Activated naive CD4-positive, alpha-beta T cell treated with anti-CD3 and anti-CD28 coated beads, Interleukin-2, amount 10 ng/mL, durations not matched to agents 7 days and 5 days (primary cell): ENCODE measurements around the gene FBRS.
"Not testable (repeated sequence)": the region's sequence is repeated elsewhere in the genome, so short reads cannot be mapped to it uniquely, and the experiment has no call there.

Experiments used
- CTCF ChIA-PET: fragments of 350-600 bp; sonication (Branson Sonifier 250); formaldehyde crosslinking; loops from one replicate; lab custom pipeline; 2021; ENCODE audit warnings: antibody characterized with exemption; lab: Charles Lee
- DNase-seq: peaks from one replicate; pipeline ENCODE4 v3.0.0-alpha.2; 2020
- H3K27ac Mint-ChIP-seq: one replicate; pipeline ENCODE4 v1.8.0; 2021; ENCODE audit warnings: mild to moderate bottlenecking, moderate library complexity, mixed read lengths
- H3K27me3 Mint-ChIP-seq: one replicate; pipeline ENCODE4 v1.8.0; 2021; ENCODE audit warnings: mild to moderate bottlenecking, mixed read lengths
- H3K36me3 Mint-ChIP-seq: one replicate; pipeline ENCODE4 v1.8.0; 2021; ENCODE audit warnings: mixed read lengths
- H3K4me1 Mint-ChIP-seq: one replicate; pipeline ENCODE4 v1.8.0; 2021; ENCODE audit warnings: mixed read lengths
- H3K4me3 Mint-ChIP-seq: one replicate; pipeline ENCODE4 v1.8.0; 2021; ENCODE audit warnings: mild to moderate bottlenecking, moderate library complexity, mixed read lengths
- H3K9me3 Mint-ChIP-seq: one replicate; pipeline ENCODE4 v1.8.0; 2021; ENCODE audit warnings: mixed read lengths

Gene FBRS

DNA sequence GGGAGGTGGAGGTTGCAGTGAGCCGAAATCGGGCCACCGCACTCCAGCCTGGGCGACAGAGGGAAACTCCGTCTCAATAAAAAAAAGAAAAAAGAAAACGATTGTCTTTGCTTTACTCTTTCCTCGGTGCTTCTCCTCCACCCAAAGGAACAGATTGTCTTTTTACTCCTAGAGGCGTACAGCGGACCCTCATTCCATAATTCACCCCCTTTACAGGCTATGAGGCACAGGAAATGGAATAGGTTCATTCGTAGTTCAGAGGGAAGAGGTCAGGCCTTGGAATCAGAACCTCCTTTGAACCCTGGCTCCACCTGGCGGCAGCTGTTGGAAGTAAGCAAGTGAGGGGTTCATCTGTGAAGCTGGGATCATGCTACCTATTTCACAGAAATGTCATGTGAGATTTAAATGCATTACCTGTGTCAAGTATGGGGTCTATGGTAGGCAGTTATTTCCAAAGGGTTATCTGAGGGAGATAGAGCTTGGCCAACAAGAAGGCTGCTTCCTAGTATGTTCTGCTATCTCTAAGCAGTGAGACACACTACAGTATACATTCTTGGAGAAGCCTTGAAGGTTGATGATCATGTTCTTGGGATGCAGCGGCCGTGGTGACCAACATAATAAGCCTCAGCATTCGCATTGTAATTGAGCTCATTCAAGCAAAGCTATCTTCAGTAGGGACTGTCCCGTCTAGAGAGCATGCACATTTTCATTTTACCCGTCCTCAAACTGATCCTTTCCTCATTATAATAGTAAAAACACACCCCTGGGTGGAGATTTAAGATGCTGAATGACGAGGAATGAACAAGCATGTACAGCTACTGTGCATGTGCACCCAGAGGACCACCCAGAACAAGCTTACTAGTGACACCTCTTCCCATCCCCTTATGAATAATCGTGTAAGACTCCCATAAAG, 29.3 kb upstream of the FBRS start:
- DNase-seq, result peak; percentile 92
- Mint-ChIP-seq H3K36me3 (no peaks in the 10 kb centered on the region), H3K4me3 (no peak overlapping the region), H3K9me3 (no peaks in the 10 kb centered on the region), H3K27me3 (peaks cover 17% of the 10 kb centered on the region), H3K27ac (no peak overlapping the region), H3K4me1 (peaks cover 14% of the 10 kb centered on the region)
- CTCF ChIA-PET, result interaction anchor here (0.7 to 5.2 kb wide), 17 partner anchors 9 to 206 kb away, joined by 3 to 34 read pairs (median 4); partner anchors contain the start of gene DCTPP1

GRCh38 chr16:30632454-30632853, 25.8 kb upstream of the FBRS start:
- not testable (repeated sequence) for H3K27ac Mint-ChIP-seq, H3K4me3 Mint-ChIP-seq, H3K36me3 Mint-ChIP-seq, H3K9me3 Mint-ChIP-seq, DNase-seq
- CTCF ChIA-PET, result interaction anchor here (0.7 to 5.2 kb wide), 5 partner anchors 17 to 203 kb away, joined by 3 to 34 read pairs (median 3); partner anchors contain the start of gene DCTPP1
- H3K27me3 Mint-ChIP-seq, result peaks cover 12% of the 10 kb centered on the region
- H3K4me1 Mint-ChIP-seq, result peaks cover 33% of the 10 kb centered on the region

GRCh38 chr16:30633526-30633925, 24.7 kb upstream of the FBRS start:
- peak overlapping the region; percentile 93 for H3K4me3 Mint-ChIP-seq
- H3K36me3 Mint-ChIP-seq, result no peaks in the 10 kb centered on the region
- DNase-seq, result no peak
- peaks cover 12% of the 10 kb centered on the region for H3K27me3 Mint-ChIP-seq
- CTCF ChIA-PET, result interaction anchor here (0.8 kb wide), 1 partner anchor 25 kb away, joined by 3 read pairs; no protein-coding TSS in a partner anchor
- H3K27ac Mint-ChIP-seq, result peak overlapping the region; percentile 98
- H3K9me3 Mint-ChIP-seq, result no peaks in the 10 kb centered on the region
- H3K4me1 Mint-ChIP-seq, result peaks cover 28% of the 10 kb centered on the region

- H3K4me3 Mint-ChIP-seq, result no peak overlapping the region
Observed at GRCh38 chr16:30636599-30636998, 21.6 kb upstream of the FBRS start.

DNA sequence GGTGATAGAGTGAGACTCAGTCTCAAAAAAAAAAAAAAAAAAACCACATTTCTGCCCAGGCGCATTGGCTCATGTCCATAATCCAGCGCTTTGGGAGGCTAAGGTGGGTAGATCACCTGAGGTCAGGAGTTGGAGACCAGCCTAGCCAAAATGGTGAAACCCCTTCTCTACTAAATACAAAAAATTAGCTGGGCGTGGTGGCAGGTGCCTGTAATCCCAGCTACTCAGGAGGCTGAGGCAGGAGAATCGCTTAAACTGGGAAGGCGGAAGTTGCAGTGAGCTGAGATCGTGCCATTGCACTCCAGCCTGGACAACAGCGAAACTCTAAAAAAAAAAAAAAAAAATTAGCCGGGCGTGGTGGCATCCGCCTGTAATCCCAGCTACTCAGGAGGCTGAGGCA, 21.1 kb upstream of the FBRS start:
- H3K27me3 Mint-ChIP-seq, H3K27ac Mint-ChIP-seq, H3K4me3 Mint-ChIP-seq, DNase-seq, H3K36me3 Mint-ChIP-seq, H3K9me3 Mint-ChIP-seq: not testable (repeated sequence)
- CTCF ChIA-PET, result interaction anchor here (0.9 to 1.8 kb wide), 9 partner anchors 9 to 585 kb away, joined by 3 to 7 read pairs (median 4); partner anchors contain the start of genes FBRS and PRR14
- peaks cover 21% of the 10 kb centered on the region for H3K4me1 Mint-ChIP-seq

More at GRCh38 chr16:30636599-30636998, 21.6 kb upstream of the FBRS start:
- Mint-ChIP-seq H3K9me3 (no peaks in the 10 kb centered on the region), H3K27ac (no peak overlapping the region), H3K27me3 (peaks cover 4% of the 10 kb centered on the region), H3K36me3 (no peaks in the 10 kb centered on the region), H3K4me1 (peaks cover 21% of the 10 kb centered on the region)
- CTCF ChIA-PET, result interaction anchor here (1.1 to 1.8 kb wide), 4 partner anchors 9 to 21 kb away, joined by 3 to 6 read pairs (median 4); no protein-coding TSS in a partner anchor
- DNase-seq, result no peak

DNA sequence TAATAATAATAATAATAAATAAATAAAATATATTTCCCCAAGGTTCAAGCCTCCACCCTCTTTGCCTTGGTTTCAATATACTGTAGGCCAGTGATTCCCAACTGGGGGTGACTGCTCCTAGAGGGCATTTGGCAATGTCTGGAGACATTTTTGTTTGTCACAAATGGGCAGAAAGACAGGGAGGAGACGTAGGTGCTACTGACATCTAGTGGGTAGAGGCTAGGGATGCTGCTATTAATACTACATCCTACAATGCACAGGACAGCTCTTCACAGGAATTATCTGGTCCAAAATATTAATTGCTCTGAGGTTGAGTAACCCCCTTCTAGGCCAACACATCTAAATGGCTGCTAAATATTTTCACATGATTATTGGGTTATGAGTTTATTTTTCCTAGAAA, 20.3 kb upstream of the FBRS start:
- no peaks in the 10 kb centered on the region for H3K9me3 Mint-ChIP-seq
- no peak overlapping the region for H3K4me3 Mint-ChIP-seq
- H3K27ac Mint-ChIP-seq, result no peak overlapping the region
- peak; percentile 52 for DNase-seq
- H3K27me3 Mint-ChIP-seq, result peaks cover 4% of the 10 kb centered on the region
- CTCF ChIA-PET, result interaction anchor here (0.9 to 1.8 kb wide), 8 partner anchors 9 to 586 kb away, joined by 3 to 7 read pairs (median 4); partner anchors contain the start of genes FBRS and PRR14
- H3K4me1 Mint-ChIP-seq, result peaks cover 21% of the 10 kb centered on the region
- no peaks in the 10 kb centered on the region for H3K36me3 Mint-ChIP-seq

DNA sequence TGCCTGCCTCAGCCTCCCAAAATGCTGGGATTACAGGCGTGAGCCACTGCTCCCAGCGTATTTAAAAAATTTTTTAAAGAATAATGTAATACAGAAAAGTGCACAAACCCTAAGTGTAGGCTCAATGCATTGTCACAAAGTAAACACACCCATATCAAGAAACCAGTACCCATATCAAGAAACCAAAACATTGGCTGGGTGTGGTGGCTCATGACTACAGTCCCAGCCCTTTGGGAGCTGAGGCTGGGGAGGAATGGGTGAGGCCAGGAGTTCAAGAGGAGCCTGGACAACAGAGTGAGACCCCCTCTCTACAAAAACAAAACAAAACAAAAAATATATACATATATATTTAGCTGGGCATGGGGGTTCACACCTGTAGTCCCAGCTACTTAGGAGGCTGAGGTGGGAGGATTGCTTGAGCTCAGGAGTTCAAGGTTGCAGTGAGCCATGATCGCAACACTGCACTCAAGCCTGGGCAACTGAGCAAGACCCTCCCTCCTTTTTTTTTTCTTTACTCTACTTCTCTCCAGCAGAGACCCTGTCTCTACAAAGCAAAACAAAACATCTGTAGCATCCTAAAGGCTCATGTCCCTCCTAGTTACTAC, 16.8 kb upstream of the FBRS start:
- Mint-ChIP-seq H3K4me3 (no peak overlapping the region), H3K9me3 (no peaks in the 10 kb centered on the region), H3K27ac (no peak overlapping the region), H3K36me3 (no peaks in the 10 kb centered on the region), H3K4me1 (peaks cover 2% of the 10 kb centered on the region), H3K27me3 (peaks cover 11% of the 10 kb centered on the region)
- no peak for DNase-seq
- CTCF ChIA-PET, result interaction anchor here (0.6 kb wide), 2 partner anchors 9 to 285 kb away, joined by 3 to 4 read pairs; partner anchors contain the start of gene PRR14

- no peak overlapping the region for H3K27ac Mint-ChIP-seq
- H3K27me3 Mint-ChIP-seq, result peaks cover 15% of the 10 kb centered on the region
- no peaks in the 10 kb centered on the region for H3K9me3 Mint-ChIP-seq
- H3K4me3 Mint-ChIP-seq, result no peak overlapping the region
- no peaks in the 10 kb centered on the region for H3K36me3 Mint-ChIP-seq
- peaks cover 4% of the 10 kb centered on the region for H3K4me1 Mint-ChIP-seq
- CTCF ChIA-PET, result interaction anchor here (1.3 to 2.4 kb wide), 2 partner anchors 15 to 46 kb away, joined by 3 to 9 read pairs; no protein-coding TSS in a partner anchor
- DNase-seq, result no peak
Observed at GRCh38 chr16:30644334-30644830, 13.8 kb upstream of the FBRS start.

DNA sequence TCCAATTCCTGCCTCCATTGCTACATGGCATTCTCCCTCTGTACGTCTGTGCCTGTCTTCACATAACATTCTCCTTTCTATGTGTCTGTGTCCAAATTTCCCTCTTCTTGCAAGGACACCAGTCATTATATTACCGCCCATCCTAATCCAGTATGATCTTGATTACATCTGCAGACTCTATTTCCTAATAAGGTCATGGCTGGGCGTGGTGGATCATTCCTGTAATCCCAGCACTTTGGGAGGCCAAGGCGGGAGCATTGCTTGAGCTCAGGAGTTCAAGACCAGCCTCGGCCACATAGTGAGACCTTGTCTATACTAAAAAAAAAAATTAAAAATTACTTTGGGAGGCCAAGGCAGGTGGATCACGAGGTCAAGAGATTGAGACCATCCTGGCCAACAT, 12.5 kb upstream of the FBRS start:
- H3K4me3 Mint-ChIP-seq, result no peak overlapping the region
- peaks cover 15% of the 10 kb centered on the region for H3K4me1 Mint-ChIP-seq
- peaks cover 2% of the 10 kb centered on the region for H3K36me3 Mint-ChIP-seq
- no peak overlapping the region for H3K27ac Mint-ChIP-seq
- H3K27me3 Mint-ChIP-seq, result peaks cover 15% of the 10 kb centered on the region
- no peaks in the 10 kb centered on the region for H3K9me3 Mint-ChIP-seq
- CTCF ChIA-PET, result interaction anchor here (0.6 to 0.9 kb wide), 2 partner anchors 9 to 37 kb away, joined by 3 read pairs; no protein-coding TSS in a partner anchor
- no peak for DNase-seq

- Mint-ChIP-seq H3K4me1 (peaks cover 21% of the 10 kb centered on the region), H3K4me3 (no peak overlapping the region), H3K9me3 (no peaks in the 10 kb centered on the region), H3K36me3 (peaks cover 7% of the 10 kb centered on the region), H3K27ac (no peak overlapping the region), H3K27me3 (peaks cover 15% of the 10 kb centered on the region)
- CTCF ChIA-PET, result no interaction called here
- DNase-seq, result no peak
Observed at GRCh38 chr16:30647274-30647571, 11.0 kb upstream of the FBRS start.

DNA sequence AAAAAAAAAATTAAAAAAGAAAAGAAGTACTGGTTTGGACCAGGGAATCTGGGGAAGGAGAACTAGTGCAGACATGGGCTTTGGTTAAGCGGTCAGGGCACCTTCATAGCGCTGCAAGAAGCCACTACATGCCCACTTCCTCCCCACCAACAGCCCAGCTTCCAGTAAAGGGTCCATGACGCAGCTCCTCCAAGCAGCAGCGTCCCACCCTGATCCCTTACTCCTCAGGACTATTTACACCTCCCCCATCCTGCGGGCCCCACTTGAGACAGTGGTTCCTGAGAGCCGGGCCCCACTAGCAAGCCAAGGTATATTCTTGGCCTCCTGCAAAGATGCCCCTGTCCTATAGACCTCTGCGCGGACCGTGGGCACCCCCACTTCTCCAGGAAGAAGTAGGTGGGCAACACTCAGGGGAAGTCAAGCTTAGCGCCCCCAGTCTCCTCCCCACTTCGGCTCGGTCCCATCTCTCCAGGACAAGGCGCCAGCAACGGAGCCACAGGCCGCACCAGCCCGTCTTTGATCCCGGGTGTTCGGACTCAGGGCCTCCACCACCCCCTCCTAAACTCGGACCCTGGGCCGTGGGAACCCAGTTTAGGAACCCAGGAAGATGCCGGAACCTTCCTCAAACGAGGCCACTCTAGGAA, 8.4 kb upstream of the FBRS start:
- no peak for DNase-seq
- H3K4me3 Mint-ChIP-seq, result peak overlapping the region; percentile 99
- peaks cover 24% of the 10 kb centered on the region for H3K36me3 Mint-ChIP-seq
- peak overlapping the region; percentile 99 for H3K27ac Mint-ChIP-seq
- CTCF ChIA-PET, result interaction anchor here (0.7 to 3.2 kb wide), 11 partner anchors 8 to 464 kb away, joined by 3 to 22 read pairs (median 4); partner anchors contain the start of genes DCTPP1 and FBRS
- peaks cover 38% of the 10 kb centered on the region for H3K4me1 Mint-ChIP-seq
- H3K9me3 Mint-ChIP-seq, result no peaks in the 10 kb centered on the region
- H3K27me3 Mint-ChIP-seq, result peaks cover 8% of the 10 kb centered on the region

DNA sequence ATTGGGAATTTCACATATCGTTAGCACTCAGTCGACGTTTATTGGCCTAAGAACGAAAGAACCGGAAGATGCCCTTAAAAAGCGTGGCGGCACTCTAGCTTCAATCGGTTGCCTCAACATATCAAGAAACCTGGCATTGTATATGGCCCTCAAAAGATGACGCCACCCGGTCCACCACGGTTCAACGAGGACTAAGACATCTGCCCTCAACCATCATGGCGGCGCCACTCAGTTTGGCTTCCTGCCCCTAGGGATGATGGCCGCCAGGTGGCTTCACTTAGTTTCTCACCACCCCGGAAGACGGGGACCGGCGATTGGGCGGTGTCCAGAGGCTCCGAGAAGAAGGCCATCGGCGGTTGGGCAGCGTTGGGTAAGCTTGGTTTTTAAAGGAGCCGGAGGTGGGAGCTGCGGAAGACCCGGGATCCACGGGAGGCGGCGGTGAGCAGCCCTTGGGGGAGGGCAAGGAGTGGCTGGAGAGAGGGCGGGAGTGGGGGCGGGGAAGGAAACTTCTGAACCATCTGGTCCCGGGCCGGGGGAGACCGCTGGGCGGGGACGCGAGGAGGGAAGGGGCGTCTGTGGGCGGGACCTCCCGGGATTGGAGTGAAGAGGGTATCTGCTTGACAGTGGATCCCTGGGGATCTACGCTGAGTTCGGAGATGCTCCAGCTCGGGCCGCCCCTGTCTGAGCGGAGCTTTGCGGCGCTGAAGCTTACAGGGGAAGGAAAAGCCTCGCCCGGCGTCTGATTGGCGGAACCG, 7.7 kb upstream of the FBRS start, which contains the start of gene PRR14:
Gene PRR14, plus strand, starts transcription at position 592 of the 755 bp plus-strand sequence. CDS start 686 bp downstream, outside the sequence.
- Mint-ChIP-seq H3K27ac (peak within 1 kb of the TSS; percentile 99), H3K4me3 (peak within 1 kb of the TSS; percentile 99), H3K4me1 (peaks cover 39% of the 10 kb centered on the region), H3K27me3 (peaks cover 8% of the 10 kb centered on the region), H3K9me3 (no peaks in the 10 kb centered on the region), H3K36me3 (peaks cover 30% of the 10 kb centered on the region)
- CTCF ChIA-PET, result interaction anchor here (0.9 to 3.2 kb wide), 10 partner anchors 9 to 558 kb away, joined by 3 to 22 read pairs (median 4); partner anchors contain the start of genes DCTPP1, FBRS and TBX6
- DNase-seq, result peak; percentile 100
